ENCODE measurements around the gene GIGYF2.

DNA sequence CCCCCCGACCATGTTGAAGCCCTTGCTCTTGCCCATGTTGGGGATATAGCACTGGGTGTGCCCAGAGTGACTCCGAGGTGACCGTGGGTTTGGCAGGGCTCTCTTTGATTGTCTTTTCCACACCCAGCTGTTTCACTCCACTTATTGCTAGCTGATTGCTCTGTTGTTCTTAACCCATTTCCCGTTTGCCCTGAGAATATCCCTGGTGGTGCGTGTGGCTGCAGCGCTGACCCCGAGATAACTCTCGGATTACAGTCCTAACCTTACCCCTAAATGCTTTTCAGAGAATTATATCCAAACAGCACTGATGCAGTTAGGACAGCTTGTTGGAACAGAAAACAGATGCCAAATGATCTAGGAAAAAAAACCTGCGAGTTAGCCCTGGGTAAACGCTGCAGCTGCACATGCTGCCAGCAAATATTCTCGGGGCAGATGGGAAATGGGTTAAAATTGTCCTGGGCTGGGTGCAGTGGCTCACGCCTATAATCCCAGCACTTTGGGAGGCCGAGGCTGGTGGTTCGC lies 138.6 kb downstream of the GIGYF2 start:
- TF ChIP-seq, protein P1, sequence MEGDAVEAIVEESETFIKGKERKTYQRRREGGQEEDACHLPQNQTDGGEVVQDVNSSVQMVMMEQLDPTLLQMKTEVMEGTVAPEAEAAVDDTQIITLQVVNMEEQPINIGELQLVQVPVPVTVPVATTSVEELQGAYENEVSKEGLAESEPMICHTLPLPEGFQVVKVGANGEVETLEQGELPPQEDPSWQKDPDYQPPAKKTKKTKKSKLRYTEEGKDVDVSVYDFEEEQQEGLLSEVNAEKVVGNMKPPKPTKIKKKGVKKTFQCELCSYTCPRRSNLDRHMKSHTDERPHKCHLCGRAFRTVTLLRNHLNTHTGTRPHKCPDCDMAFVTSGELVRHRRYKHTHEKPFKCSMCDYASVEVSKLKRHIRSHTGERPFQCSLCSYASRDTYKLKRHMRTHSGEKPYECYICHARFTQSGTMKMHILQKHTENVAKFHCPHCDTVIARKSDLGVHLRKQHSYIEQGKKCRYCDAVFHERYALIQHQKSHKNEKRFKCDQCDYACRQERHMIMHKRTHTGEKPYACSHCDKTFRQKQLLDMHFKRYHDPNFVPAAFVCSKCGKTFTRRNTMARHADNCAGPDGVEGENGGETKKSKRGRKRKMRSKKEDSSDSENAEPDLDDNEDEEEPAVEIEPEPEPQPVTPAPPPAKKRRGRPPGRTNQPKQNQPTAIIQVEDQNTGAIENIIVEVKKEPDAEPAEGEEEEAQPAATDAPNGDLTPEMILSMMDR (IDR thresholded peaks at IDR 0.05): no peak
- no peak for TF ChIP-seq POLR2AphosphoS5 (IDR thresholded peaks at IDR 0.05)
- no peak for TF ChIP-seq POLR2A (IDR thresholded peaks at IDR 0.05)
- TF ChIP-seq EP300 (IDR thresholded peaks at IDR 0.05): no peak
